ENCODE measurements around the gene CSNK1D. TPM values are rescaled to one million over a fixed set of nuclear protein-coding genes. Genes with fewer than 3 reads are reported as not detected.

CSNK1D gene
- total and polyA plus RNA-seq, 4 donors, result 35.2 to 144 (median 89.1) TPM

- peaks cover 15% of the 10 kb centered on the region for H3K4me1 ChIP-seq (ENCODE audit: control insufficient read depth, insufficient read depth, low read length)
- H3K9me3 ChIP-seq (ENCODE audit: control insufficient read depth, insufficient read depth, low read length), result no peaks in the 10 kb centered on the region
- H3K27ac ChIP-seq (ENCODE audit: low read depth, low read length), result no peak overlapping the region
- no peaks in the 10 kb centered on the region for H3K27me3 ChIP-seq (ENCODE audit: control insufficient read depth, insufficient read depth, low read length)
- WGBS (ENCODE audit: insufficient coverage), result 90% methylated on average over 4 of the region's 10 CpGs
- DNase-seq (ENCODE audit: low read depth in 4 of 6, low spot score in 6 of 6), result no peak
- peaks cover 64% of the 10 kb centered on the region for H3K36me3 ChIP-seq (ENCODE audit: control insufficient read depth, insufficient read depth, low read length)
- no peak overlapping the region for H3K4me3 ChIP-seq (ENCODE audit: low read depth, low read length)
Measured at GRCh38 chr17:82202981-82203380, 70.5 kb downstream of the CSNK1D start.

- WGBS (ENCODE audit: insufficient coverage), result 91% methylated on average over 23 of the region's 23 CpGs
Measured at GRCh38 chr17:82201498-82201910, 72.0 kb downstream of the CSNK1D start.

GRCh38 chr17:82200743-82201497, 72.6 kb downstream of the CSNK1D start:
- Histone ChIP-seq H3K36me3 (ENCODE audit: control insufficient read depth, insufficient read depth, low read length) (peaks cover 69% of the 10 kb centered on the region), H3K4me1 (ENCODE audit: control insufficient read depth, insufficient read depth, low read length) (peaks cover 15% of the 10 kb centered on the region)
- 94% methylated on average over 5 of the region's 13 CpGs for WGBS (ENCODE audit: insufficient coverage)

More at GRCh38 chr17:82201498-82201910, 72.0 kb downstream of the CSNK1D start:
- Histone ChIP-seq H3K36me3 (ENCODE audit: control insufficient read depth, insufficient read depth, low read length) (peaks cover 63% of the 10 kb centered on the region), H3K27ac (ENCODE audit: low read depth, low read length) (no peak overlapping the region), H3K4me1 (ENCODE audit: control insufficient read depth, insufficient read depth, low read length) (peaks cover 15% of the 10 kb centered on the region), H3K9me3 (ENCODE audit: control insufficient read depth, insufficient read depth, low read length) (no peaks in the 10 kb centered on the region), H3K27me3 (ENCODE audit: control insufficient read depth, insufficient read depth, low read length) (no peaks in the 10 kb centered on the region), H3K4me3 (ENCODE audit: low read depth, low read length) (no peak overlapping the region)
- no peak for DNase-seq (ENCODE audit: low read depth in 4 of 6, low spot score in 6 of 6)

GRCh38 chr17:82200135-82200534, 73.4 kb downstream of the CSNK1D start:
- no peak for DNase-seq (ENCODE audit: low read depth in 4 of 6, low spot score in 6 of 6)
- peaks cover 73% of the 10 kb centered on the region for H3K36me3 ChIP-seq (ENCODE audit: control insufficient read depth, insufficient read depth, low read length)
- no peaks in the 10 kb centered on the region for H3K27me3 ChIP-seq (ENCODE audit: control insufficient read depth, insufficient read depth, low read length)
- peaks cover 8% of the 10 kb centered on the region for H3K4me1 ChIP-seq (ENCODE audit: control insufficient read depth, insufficient read depth, low read length)
- H3K9me3 ChIP-seq (ENCODE audit: control insufficient read depth, insufficient read depth, low read length), result no peaks in the 10 kb centered on the region
- H3K4me3 ChIP-seq (ENCODE audit: low read depth, low read length), result no peak overlapping the region
- 95% methylated on average over 11 of the region's 17 CpGs for WGBS (ENCODE audit: insufficient coverage)
- no peak overlapping the region for H3K27ac ChIP-seq (ENCODE audit: low read depth, low read length)

More at GRCh38 chr17:82200743-82201497, 72.6 kb downstream of the CSNK1D start:
- no peak overlapping the region for H3K4me3 ChIP-seq (ENCODE audit: low read depth, low read length)
- H3K27me3 ChIP-seq (ENCODE audit: control insufficient read depth, insufficient read depth, low read length), result no peaks in the 10 kb centered on the region
- no peak for DNase-seq (ENCODE audit: low read depth in 4 of 6, low spot score in 6 of 6)
- H3K9me3 ChIP-seq (ENCODE audit: control insufficient read depth, insufficient read depth, low read length), result no peaks in the 10 kb centered on the region
- H3K27ac ChIP-seq (ENCODE audit: low read depth, low read length), result no peak overlapping the region

GRCh38 chr17:82199496-82199895, 74.0 kb downstream of the CSNK1D start:
- no peak for DNase-seq (ENCODE audit: low read depth in 4 of 6, low spot score in 6 of 6)
- Histone ChIP-seq H3K4me3 (ENCODE audit: low read depth, low read length) (no peak overlapping the region), H3K27me3 (ENCODE audit: control insufficient read depth, insufficient read depth, low read length) (no peaks in the 10 kb centered on the region), H3K36me3 (ENCODE audit: control insufficient read depth, insufficient read depth, low read length) (peaks cover 74% of the 10 kb centered on the region), H3K27ac (ENCODE audit: low read depth, low read length) (no peak overlapping the region), H3K4me1 (ENCODE audit: control insufficient read depth, insufficient read depth, low read length) (peaks cover 8% of the 10 kb centered on the region), H3K9me3 (ENCODE audit: control insufficient read depth, insufficient read depth, low read length) (no peaks in the 10 kb centered on the region)
- WGBS (ENCODE audit: insufficient coverage), result 97% methylated on average over 11 of the region's 12 CpGs

- H3K36me3 ChIP-seq (ENCODE audit: control insufficient read depth, insufficient read depth, low read length), result peaks cover 81% of the 10 kb centered on the region
- H3K9me3 ChIP-seq (ENCODE audit: control insufficient read depth, insufficient read depth, low read length), result no peaks in the 10 kb centered on the region
- H3K4me3 ChIP-seq (ENCODE audit: low read depth, low read length), result no peak overlapping the region
- peaks cover 8% of the 10 kb centered on the region for H3K4me1 ChIP-seq (ENCODE audit: control insufficient read depth, insufficient read depth, low read length)
- no peaks in the 10 kb centered on the region for H3K27me3 ChIP-seq (ENCODE audit: control insufficient read depth, insufficient read depth, low read length)
- DNase-seq (ENCODE audit: low read depth in 4 of 6, low spot score in 6 of 6), result no peak
- WGBS (ENCODE audit: insufficient coverage), result 100% methylated on average over 3 of the region's 4 CpGs
- no peak overlapping the region for H3K27ac ChIP-seq (ENCODE audit: low read depth, low read length)
Measured at GRCh38 chr17:82198092-82198491, 75.4 kb downstream of the CSNK1D start.

GRCh38 chr17:82195675-82196672, 77.5 kb downstream of the CSNK1D start:
- 64% methylated on average over 25 of the region's 25 CpGs for WGBS (ENCODE audit: insufficient coverage)
- Histone ChIP-seq H3K27ac (ENCODE audit: low read depth, low read length) (no peak overlapping the region), H3K27me3 (ENCODE audit: control insufficient read depth, insufficient read depth, low read length) (no peaks in the 10 kb centered on the region), H3K36me3 (ENCODE audit: control insufficient read depth, insufficient read depth, low read length) (peaks cover 93% of the 10 kb centered on the region), H3K4me3 (ENCODE audit: low read depth, low read length) (no peak overlapping the region), H3K9me3 (ENCODE audit: control insufficient read depth, insufficient read depth, low read length) (no peaks in the 10 kb centered on the region), H3K4me1 (ENCODE audit: control insufficient read depth, insufficient read depth, low read length) (peaks cover 8% of the 10 kb centered on the region)
- DNase-seq (ENCODE audit: low read depth in 4 of 6, low spot score in 6 of 6), result peak in 2 of 6 donors; percentile 7 to 54

GRCh38 chr17:82194765-82195164, 78.7 kb downstream of the CSNK1D start:
- H3K36me3 ChIP-seq (ENCODE audit: control insufficient read depth, insufficient read depth, low read length), result peaks cover 85% of the 10 kb centered on the region
- no peaks in the 10 kb centered on the region for H3K9me3 ChIP-seq (ENCODE audit: control insufficient read depth, insufficient read depth, low read length)
- no peak overlapping the region for H3K4me3 ChIP-seq (ENCODE audit: low read depth, low read length)
- DNase-seq (ENCODE audit: low read depth in 4 of 6, low spot score in 6 of 6), result no peak
- no peaks in the 10 kb centered on the region for H3K27me3 ChIP-seq (ENCODE audit: control insufficient read depth, insufficient read depth, low read length)
- 96% methylated on average over 16 of the region's 16 CpGs for WGBS (ENCODE audit: insufficient coverage)
- no peak overlapping the region for H3K27ac ChIP-seq (ENCODE audit: low read depth, low read length)
- H3K4me1 ChIP-seq (ENCODE audit: control insufficient read depth, insufficient read depth, low read length), result peaks cover 8% of the 10 kb centered on the region

GRCh38 chr17:82193520-82194220, 79.8 kb downstream of the CSNK1D start:
- Histone ChIP-seq H3K4me3 (ENCODE audit: low read depth, low read length) (no peak overlapping the region), H3K36me3 (ENCODE audit: control insufficient read depth, insufficient read depth, low read length) (peaks cover 86% of the 10 kb centered on the region), H3K9me3 (ENCODE audit: control insufficient read depth, insufficient read depth, low read length) (no peaks in the 10 kb centered on the region), H3K4me1 (ENCODE audit: control insufficient read depth, insufficient read depth, low read length) (peaks cover 8% of the 10 kb centered on the region), H3K27ac (ENCODE audit: low read depth, low read length) (no peak overlapping the region), H3K27me3 (ENCODE audit: control insufficient read depth, insufficient read depth, low read length) (no peaks in the 10 kb centered on the region)
- WGBS (ENCODE audit: insufficient coverage), result 97% methylated on average over 13 of the region's 16 CpGs
- no peak for DNase-seq (ENCODE audit: low read depth in 4 of 6, low spot score in 6 of 6)

Measured in spinal cord (tissue), 10 donors.